Vagina (tissue), 2 donors: ENCODE measurements around the gene AKAP6.

Experiments used
- CTCF ChIP-seq, 3 experiments: fragments of 450-650 bp in 2 of 3; fragments of 200-600 bp in 1 of 3; sonication (generic) in 1 of 3; IDR thresholded peaks; one replicate each; pipeline ENCODE4 v1.5.1; 2017 to 2019; ENCODE audit warnings: antibody characterized with exemption in 3 of 3, mild to moderate bottlenecking in 2 of 3, moderate library complexity in 2 of 3
- POLR2A ChIP-seq, 2 donors: fragments of 450-650 bp; IDR thresholded peaks; one replicate each; pipeline ENCODE4 v1.6.1; 2017; ENCODE audit warnings: antibody characterized with exemption in 2 of 2, mild to moderate bottlenecking in 2 of 2, moderate library complexity in 2 of 2
- POLR2AphosphoS5 ChIP-seq, 2 donors: sonication (generic); formaldehyde crosslinking; IDR thresholded peaks; one replicate each; pipeline ENCODE4 v1.9.0; 2017; ENCODE audit warnings: antibody characterized with exemption in 2 of 2, mild to moderate bottlenecking in 2 of 2, low read depth in 1 of 2; ENCODE audit not compliant: insufficient read depth in 1 of 2

DNA sequence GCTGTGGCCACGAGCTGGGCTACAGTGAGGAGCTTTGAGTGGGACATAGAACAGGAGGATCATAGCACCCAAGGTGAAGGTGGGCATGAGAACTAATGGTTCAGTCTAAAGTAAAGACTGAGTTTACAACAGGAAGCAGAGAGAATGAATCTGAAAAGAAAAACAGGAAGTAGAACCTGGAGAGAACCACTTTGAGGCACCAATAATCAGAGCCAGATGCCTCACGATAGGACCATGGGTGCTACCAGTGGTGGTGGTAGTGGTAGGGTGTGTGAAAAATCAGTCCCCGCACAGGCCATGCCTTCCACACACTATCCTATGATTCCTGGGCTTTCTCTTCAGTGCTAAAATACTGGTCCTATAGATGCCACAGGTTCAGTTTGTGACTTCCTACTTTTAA, 293.6 kb downstream of the AKAP6 start:
- TF ChIP-seq CTCF (IDR thresholded peaks at IDR 0.05) (no peak), POLR2A (IDR thresholded peaks at IDR 0.05) (no peak), POLR2AphosphoS5 (IDR thresholded peaks at IDR 0.05; ENCODE audit: insufficient read depth in 1 of 2, low read depth in 1 of 2) (no peak)
